Chondrocyte (in vitro differentiated cells): ENCODE data around the gene ZNF268. TPM values are rescaled to one million over a fixed set of nuclear protein-coding genes. Genes with fewer than 3 reads are reported as not detected.

Experiments used
- DNase-seq: peaks from one replicate; pipeline ENCODE4 v3.0.0; 2021; ENCODE audit warnings: mixed read lengths, low spot score
- H3K27ac Mint-ChIP-seq: one replicate; pipeline ENCODE4 v1.8.0; 2021; ENCODE audit warnings: mild to moderate bottlenecking, moderate library complexity, mixed read lengths; ENCODE audit not compliant: unreplicated experiment
- H3K27me3 Mint-ChIP-seq: 2 replicates; pipeline ENCODE4 v1.8.0; 2021; ENCODE audit warnings: low read depth, mixed read lengths
- H3K36me3 Mint-ChIP-seq: 2 replicates; pipeline ENCODE4 v1.8.0; 2021; ENCODE audit warnings: low read depth, mixed read lengths
- H3K4me1 Mint-ChIP-seq: 2 replicates; pipeline ENCODE4 v1.8.0; 2021; ENCODE audit warnings: low read depth, mild to moderate bottlenecking, mixed read lengths
- H3K4me3 Mint-ChIP-seq: one replicate; pipeline ENCODE4 v1.8.0; 2021; ENCODE audit warnings: mild to moderate bottlenecking, moderate library complexity, mixed read lengths; ENCODE audit not compliant: unreplicated experiment
- H3K9me3 Mint-ChIP-seq: 2 replicates; pipeline ENCODE4 v1.8.0; 2021; ENCODE audit warnings: low read depth, mixed read lengths
- total RNA-seq: library from RNA; stranded (reverse); gene quantifications from 3 replicates; pipeline ENCODE4 v1.2.1, GENCODE V29; 2021
- TF ChIP-seq, protein P1 (sequence below): fragments of 200-600 bp; sonication (generic); IDR thresholded peaks from 2 replicates; pipeline ENCODE4 v1.5.0; 2021; ENCODE audit warnings: antibody characterized with exemption, mild to moderate bottlenecking, moderate library complexity

The ZNF268 gene
- total RNA-seq, 1 donor from 2014 or later: 13.5 TPM

DNA sequence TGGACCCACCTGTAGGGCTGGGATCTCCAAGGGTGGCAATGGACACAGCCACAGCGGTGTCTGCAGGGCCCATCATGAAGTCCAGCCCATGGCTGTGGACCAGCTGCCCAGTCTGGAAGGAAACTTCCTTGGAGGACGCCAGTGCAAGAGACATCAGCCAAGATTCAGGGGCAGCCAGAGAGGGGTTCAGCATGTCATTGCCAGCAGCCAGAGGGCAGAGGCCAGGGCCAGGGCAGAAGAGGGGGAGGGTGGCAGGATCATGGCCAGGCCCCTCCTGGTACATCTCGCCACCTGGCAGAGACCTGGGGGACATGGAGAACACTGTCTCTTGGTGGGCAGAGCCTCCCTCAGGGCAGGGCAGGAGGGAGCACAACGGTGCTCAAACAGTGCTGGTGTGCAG, 44.2 kb downstream of the ZNF268 start:
- DNase-seq: peak; percentile 80
- Mint-ChIP-seq H3K9me3 (peaks cover 45% of the 10 kb centered on the region), H3K27ac (no peak overlapping the region), H3K4me3 (no peak overlapping the region), H3K4me1 (no peaks in the 10 kb centered on the region), H3K27me3 (no peaks in the 10 kb centered on the region), H3K36me3 (no peaks in the 10 kb centered on the region)
- TF ChIP-seq, protein P1, sequence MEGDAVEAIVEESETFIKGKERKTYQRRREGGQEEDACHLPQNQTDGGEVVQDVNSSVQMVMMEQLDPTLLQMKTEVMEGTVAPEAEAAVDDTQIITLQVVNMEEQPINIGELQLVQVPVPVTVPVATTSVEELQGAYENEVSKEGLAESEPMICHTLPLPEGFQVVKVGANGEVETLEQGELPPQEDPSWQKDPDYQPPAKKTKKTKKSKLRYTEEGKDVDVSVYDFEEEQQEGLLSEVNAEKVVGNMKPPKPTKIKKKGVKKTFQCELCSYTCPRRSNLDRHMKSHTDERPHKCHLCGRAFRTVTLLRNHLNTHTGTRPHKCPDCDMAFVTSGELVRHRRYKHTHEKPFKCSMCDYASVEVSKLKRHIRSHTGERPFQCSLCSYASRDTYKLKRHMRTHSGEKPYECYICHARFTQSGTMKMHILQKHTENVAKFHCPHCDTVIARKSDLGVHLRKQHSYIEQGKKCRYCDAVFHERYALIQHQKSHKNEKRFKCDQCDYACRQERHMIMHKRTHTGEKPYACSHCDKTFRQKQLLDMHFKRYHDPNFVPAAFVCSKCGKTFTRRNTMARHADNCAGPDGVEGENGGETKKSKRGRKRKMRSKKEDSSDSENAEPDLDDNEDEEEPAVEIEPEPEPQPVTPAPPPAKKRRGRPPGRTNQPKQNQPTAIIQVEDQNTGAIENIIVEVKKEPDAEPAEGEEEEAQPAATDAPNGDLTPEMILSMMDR: no peak

DNA sequence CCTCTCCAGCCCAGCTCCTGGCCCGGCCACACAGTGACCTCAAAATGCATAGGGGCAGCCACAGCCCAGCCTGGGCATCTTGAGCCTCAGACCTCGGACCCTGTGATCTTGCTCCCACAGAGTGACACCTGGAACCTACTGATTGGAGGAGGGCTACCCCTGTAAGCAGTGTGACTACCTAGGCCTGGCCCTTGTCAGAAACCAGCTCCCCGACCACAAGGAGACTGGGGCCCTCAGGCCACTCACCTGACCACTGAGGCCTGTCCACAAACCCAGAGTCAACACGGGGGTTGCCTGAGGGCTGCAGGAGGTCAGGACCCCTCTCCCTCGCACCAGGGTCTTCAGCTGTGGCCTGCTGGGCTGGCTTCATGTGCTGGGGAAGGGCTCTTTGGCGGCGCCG, 45.4 kb downstream of the ZNF268 start:
- Mint-ChIP-seq H3K9me3 (peaks cover 50% of the 10 kb centered on the region), H3K36me3 (no peaks in the 10 kb centered on the region), H3K4me1 (no peaks in the 10 kb centered on the region), H3K27me3 (no peaks in the 10 kb centered on the region), H3K27ac (no peak overlapping the region), H3K4me3 (no peak overlapping the region)
- DNase-seq: no peak
- TF ChIP-seq, protein P1: no peak

DNA sequence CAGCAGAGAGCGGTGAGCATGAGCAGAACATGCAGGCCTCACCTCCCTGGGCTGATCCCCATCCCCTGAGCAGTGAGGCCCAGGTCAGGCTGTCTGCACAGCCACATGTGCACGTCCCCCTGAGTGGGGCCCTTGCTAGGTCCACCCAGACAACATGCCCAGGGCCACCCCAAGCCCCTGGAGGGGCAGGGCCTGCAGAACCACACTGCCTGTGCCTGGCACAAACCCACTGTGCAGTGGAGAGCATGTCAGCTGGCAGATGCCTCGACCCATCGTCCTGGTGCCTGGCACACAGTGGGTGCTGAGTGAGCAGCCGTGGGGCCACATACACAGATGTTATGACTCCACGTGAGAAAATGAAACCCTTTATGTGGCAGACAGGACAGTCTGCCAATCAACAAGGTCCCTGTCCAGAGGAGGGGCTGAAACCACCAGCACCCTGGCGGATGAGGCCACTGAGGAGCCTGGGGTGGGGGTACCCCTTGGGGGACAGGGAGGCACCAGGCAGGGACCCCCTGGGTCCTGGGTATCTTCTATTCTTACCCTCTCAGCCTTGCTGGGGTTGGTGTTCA, 46.1 kb downstream of the ZNF268 start:
- H3K36me3 Mint-ChIP-seq: no peaks in the 10 kb centered on the region
- no peaks in the 10 kb centered on the region for H3K4me1 Mint-ChIP-seq
- H3K9me3 Mint-ChIP-seq: peaks cover 48% of the 10 kb centered on the region
- DNase-seq: no peak
- no peak overlapping the region for H3K27ac Mint-ChIP-seq
- TF ChIP-seq, protein P1: no peak
- H3K27me3 Mint-ChIP-seq: no peaks in the 10 kb centered on the region
- no peak overlapping the region for H3K4me3 Mint-ChIP-seq

DNA sequence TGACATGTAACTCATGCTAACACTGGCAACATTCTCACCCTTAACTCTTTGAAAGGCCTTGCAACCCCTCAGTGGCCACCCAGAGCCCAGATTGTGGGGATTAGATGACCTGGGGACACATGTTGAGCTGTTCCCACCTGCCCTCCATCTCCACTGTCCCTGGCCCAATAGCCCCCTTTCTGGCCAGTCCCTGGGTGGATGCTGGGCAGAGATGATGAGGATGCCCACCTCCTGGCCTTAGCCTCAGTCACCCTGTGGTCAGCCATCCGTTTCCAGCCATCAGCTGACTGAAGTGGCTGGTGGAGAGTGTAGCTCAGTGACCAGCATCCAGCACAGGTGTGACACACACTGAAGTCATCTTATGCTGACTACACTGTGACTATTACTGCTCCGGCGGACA, 49.7 kb downstream of the ZNF268 start:
- no peak overlapping the region for H3K4me3 Mint-ChIP-seq
- no peaks in the 10 kb centered on the region for H3K4me1 Mint-ChIP-seq
- H3K27ac Mint-ChIP-seq: no peak overlapping the region
- no peak for DNase-seq
- TF ChIP-seq, protein P1: no peak
- H3K36me3 Mint-ChIP-seq: no peaks in the 10 kb centered on the region
- no peaks in the 10 kb centered on the region for H3K27me3 Mint-ChIP-seq
- H3K9me3 Mint-ChIP-seq: peaks cover 48% of the 10 kb centered on the region

DNA sequence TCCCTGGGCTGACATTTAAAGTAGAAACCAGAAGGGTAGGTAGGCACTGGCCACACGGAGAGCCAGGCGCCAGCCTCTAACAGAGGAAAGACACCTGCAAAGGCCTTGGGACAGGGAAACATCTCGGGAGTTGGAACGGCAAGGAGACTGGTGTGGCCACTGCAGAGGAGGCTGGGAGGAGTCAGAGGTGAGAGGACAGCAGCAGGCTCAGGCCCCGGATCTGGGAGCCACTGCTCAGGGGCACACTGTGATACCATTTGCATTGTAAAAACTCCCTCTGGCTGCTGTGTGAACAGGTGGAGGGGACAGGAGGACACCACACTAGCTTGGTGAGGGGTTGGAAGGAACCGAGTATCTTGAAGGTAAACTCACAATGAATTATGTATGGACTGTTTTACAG, 51.7 kb downstream of the ZNF268 start:
- H3K4me1 Mint-ChIP-seq: no peaks in the 10 kb centered on the region
- no peaks in the 10 kb centered on the region for H3K27me3 Mint-ChIP-seq
- H3K36me3 Mint-ChIP-seq: peaks cover 1% of the 10 kb centered on the region
- H3K4me3 Mint-ChIP-seq: no peak overlapping the region
- TF ChIP-seq, protein P1: no peak
- peaks cover 46% of the 10 kb centered on the region for H3K9me3 Mint-ChIP-seq
- H3K27ac Mint-ChIP-seq: no peak overlapping the region
- no peak for DNase-seq
